HL-60 (cell line): ENCODE results near the gene LOXL1.

ENCODE experiments used
- DNase-seq, 2 experiments: peaks; one replicate each; pipeline ENCODE4 v3.0.0-alpha.2; 2010 to 2020; ENCODE audit warnings: low read depth in 1 of 2, low spot score in 1 of 2
- H3K27ac ChIP-seq: fragments of 250-450 bp; sonication (Bioruptor Pico); replicated peaks from 2 replicates; pipeline ENCODE4 v1.5.1; 2020; ENCODE audit warnings: mild to moderate bottlenecking, moderate library complexity
- H3K27me3 ChIP-seq: fragments of 250-450 bp; sonication (Bioruptor Pico); 2 replicates; pipeline ENCODE4 v1.5.1; 2021; ENCODE audit warnings: mild to moderate bottlenecking, moderate library complexity; ENCODE audit not compliant: insufficient read depth, poor library complexity, severe bottlenecking
- H3K4me3 ChIP-seq: replicated peaks from 2 replicates; pipeline ENCODE4 v1.5.1; 2011; ENCODE audit warnings: mild to moderate bottlenecking, control low read depth, low read length; ENCODE audit not compliant: insufficient read depth
- GABPA ChIP-seq: IDR thresholded peaks from 2 replicates; pipeline ENCODE4 v1.6.1; 2012; ENCODE audit warnings: low read depth
- POLR2AphosphoS5 ChIP-seq: IDR thresholded peaks from 2 replicates; pipeline ENCODE4 v1.6.1; 2012; ENCODE audit warnings: low read depth
- SPI1 ChIP-seq: IDR thresholded peaks from 2 replicates; pipeline ENCODE4 v1.6.1; 2012; ENCODE audit warnings: low read depth, mild to moderate bottlenecking, borderline replicate concordance
- TF ChIP-seq, protein P1 (sequence below): IDR thresholded peaks from 2 replicates; pipeline ENCODE4 v1.6.1; 2012; ENCODE audit warnings: low read depth; ENCODE audit not compliant: insufficient replicate concordance
- TF ChIP-seq, protein P2 (sequence below): IDR thresholded peaks from one replicate; pipeline ENCODE4 v1.5.1; 2011; ENCODE audit warnings: low read length, control low read depth, inconsistent platforms; ENCODE audit not compliant: insufficient read depth

Gene LOXL1

DNA sequence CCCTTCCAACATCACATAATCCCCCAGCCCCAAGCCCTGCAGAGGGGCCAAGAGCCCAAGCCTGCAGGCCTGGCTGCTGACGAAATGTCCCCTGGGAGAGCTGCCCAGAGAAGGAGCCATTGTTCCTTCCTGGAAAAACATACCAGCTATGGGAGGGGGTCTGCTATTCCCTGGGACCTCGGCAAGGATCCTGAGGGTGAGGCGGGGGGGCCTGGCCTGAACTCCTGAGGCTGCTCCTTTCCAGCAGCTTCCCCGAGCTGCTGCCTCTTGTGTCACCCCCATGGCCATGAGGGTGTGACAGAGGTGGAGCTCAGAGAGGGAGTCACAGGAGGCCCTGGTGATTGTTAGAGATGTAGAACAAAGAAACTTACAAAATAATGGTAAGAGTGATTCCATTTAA lies 12.9 kb downstream of the LOXL1 start:
- no peak for TF ChIP-seq POLR2AphosphoS5
- no peak for TF ChIP-seq SPI1
- TF ChIP-seq, protein P1, sequence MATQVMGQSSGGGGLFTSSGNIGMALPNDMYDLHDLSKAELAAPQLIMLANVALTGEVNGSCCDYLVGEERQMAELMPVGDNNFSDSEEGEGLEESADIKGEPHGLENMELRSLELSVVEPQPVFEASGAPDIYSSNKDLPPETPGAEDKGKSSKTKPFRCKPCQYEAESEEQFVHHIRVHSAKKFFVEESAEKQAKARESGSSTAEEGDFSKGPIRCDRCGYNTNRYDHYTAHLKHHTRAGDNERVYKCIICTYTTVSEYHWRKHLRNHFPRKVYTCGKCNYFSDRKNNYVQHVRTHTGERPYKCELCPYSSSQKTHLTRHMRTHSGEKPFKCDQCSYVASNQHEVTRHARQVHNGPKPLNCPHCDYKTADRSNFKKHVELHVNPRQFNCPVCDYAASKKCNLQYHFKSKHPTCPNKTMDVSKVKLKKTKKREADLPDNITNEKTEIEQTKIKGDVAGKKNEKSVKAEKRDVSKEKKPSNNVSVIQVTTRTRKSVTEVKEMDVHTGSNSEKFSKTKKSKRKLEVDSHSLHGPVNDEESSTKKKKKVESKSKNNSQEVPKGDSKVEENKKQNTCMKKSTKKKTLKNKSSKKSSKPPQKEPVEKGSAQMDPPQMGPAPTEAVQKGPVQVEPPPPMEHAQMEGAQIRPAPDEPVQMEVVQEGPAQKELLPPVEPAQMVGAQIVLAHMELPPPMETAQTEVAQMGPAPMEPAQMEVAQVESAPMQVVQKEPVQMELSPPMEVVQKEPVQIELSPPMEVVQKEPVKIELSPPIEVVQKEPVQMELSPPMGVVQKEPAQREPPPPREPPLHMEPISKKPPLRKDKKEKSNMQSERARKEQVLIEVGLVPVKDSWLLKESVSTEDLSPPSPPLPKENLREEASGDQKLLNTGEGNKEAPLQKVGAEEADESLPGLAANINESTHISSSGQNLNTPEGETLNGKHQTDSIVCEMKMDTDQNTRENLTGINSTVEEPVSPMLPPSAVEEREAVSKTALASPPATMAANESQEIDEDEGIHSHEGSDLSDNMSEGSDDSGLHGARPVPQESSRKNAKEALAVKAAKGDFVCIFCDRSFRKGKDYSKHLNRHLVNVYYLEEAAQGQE, result no peak
- Histone ChIP-seq H3K4me3 (no peak overlapping the region), H3K27me3 (no peaks in the 10 kb centered on the region), H3K27ac (no peak overlapping the region)
- no peak for DNase-seq

DNA sequence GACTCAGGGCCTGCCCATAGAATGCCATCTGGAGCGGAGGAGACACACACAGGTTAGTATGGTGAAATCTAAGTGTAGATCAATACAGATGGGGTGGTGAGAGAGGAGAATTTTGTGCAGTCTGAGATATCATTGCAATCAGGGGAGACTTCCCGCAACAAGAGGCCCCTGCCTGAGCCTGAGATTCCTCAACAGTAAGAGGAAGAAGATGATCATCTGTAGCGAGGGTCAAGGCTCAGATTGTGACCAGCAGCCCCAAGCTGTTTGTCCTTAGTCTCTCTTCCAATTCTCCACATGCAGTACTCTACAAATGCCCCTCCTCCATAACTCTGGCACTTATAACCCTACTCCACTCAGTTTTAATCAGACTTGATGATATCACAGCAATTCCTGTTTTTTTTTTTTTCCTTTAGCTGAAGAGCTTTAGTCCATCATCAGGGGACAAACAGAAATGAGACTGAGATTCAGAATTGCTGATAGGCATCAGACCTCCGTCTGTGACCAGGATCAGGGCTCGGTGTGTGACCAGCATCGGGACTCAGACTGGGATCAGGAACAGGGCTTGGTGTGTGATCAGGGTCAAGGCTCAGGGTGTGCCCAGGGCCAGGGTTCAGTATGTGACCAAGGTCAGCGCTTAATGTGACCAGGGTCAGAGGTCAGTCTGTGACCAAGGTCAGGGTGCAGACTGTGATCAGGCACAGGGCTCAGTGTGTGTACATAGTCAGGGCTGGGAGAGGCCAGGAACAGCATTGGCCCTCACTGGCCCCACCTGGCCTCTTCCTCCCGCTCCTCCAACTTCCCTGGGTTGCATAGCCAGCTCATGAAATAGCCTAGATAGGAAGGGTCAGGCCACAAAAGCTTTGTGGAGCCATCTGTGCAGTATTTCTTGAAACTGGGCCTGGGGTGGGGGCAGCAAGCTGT lies 14.1 kb downstream of the LOXL1 start:
- TF ChIP-seq, protein P2, sequence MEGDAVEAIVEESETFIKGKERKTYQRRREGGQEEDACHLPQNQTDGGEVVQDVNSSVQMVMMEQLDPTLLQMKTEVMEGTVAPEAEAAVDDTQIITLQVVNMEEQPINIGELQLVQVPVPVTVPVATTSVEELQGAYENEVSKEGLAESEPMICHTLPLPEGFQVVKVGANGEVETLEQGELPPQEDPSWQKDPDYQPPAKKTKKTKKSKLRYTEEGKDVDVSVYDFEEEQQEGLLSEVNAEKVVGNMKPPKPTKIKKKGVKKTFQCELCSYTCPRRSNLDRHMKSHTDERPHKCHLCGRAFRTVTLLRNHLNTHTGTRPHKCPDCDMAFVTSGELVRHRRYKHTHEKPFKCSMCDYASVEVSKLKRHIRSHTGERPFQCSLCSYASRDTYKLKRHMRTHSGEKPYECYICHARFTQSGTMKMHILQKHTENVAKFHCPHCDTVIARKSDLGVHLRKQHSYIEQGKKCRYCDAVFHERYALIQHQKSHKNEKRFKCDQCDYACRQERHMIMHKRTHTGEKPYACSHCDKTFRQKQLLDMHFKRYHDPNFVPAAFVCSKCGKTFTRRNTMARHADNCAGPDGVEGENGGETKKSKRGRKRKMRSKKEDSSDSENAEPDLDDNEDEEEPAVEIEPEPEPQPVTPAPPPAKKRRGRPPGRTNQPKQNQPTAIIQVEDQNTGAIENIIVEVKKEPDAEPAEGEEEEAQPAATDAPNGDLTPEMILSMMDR, result no peak
- no peak for TF ChIP-seq SPI1
- TF ChIP-seq GABPA, result no peak
- TF ChIP-seq POLR2AphosphoS5, result no peak
- DNase-seq, result no peak
- no peak overlapping the region for H3K4me3 ChIP-seq
- H3K27me3 ChIP-seq, result no peaks in the 10 kb centered on the region
- H3K27ac ChIP-seq, result no peak overlapping the region

DNA sequence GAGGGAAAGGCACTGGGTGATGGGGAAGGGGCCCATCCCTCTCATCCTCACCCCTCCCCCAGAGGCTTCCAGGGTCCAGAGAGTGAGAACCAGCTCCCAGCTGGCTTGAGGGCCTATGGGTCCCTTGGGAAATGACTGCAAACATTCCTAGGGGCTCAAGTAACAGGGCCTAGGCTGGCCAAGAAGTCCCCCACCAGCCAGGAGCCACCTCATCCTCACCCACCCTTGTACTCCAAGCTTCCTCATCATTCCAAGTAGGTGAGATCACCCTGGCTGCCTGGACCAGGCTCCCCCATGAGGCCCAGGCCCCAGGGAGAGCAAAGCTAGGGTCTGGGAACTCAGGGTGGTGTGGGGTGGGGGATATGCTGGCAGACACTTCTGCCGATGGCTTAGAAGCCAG lies 14.8 kb downstream of the LOXL1 start:
- DNase-seq, result no peak
- Histone ChIP-seq H3K27ac (no peak overlapping the region), H3K27me3 (no peaks in the 10 kb centered on the region), H3K4me3 (no peak overlapping the region)
- TF ChIP-seq GABPA, result no peak
- TF ChIP-seq POLR2AphosphoS5, result no peak
- TF ChIP-seq SPI1, result no peak
- TF ChIP-seq, protein P2, result no peak
- TF ChIP-seq, protein P1, result no peak

DNA sequence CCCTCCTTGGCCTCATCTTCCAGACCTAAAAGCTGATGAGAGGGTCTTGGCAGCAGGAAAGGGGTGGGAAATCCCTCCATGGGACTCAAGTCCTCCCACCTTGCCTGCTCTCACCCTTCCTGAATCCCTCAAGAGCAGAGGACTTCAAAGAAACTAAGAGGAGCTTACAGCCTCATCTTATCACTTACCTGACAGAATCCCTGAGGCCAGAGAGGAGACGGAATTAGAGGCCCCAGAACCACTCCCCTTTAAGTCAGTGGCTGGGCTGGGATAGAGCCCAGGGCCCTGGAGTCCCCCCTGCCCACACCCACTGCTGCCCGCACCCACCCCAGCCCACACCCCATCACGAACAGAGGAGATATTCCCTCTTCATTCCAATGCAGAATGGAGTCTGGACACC lies 15.2 kb downstream of the LOXL1 start:
- TF ChIP-seq SPI1 (no peak), GABPA (no peak), POLR2AphosphoS5 (no peak)
- TF ChIP-seq, protein P1, result no peak
- TF ChIP-seq, protein P2, result no peak
- DNase-seq, result no peak
- Histone ChIP-seq H3K27ac (no peak overlapping the region), H3K4me3 (no peak overlapping the region), H3K27me3 (no peaks in the 10 kb centered on the region)
